Immature natural killer cell (primary cell): ENCODE results near the gene SMIM8. TPM values are rescaled to one million over a fixed set of nuclear protein-coding genes. Genes with fewer than 3 reads are reported as not detected.

Experiments used
- DNase-seq, 3 donors: peaks; one replicate each; pipeline ENCODE4 v3.0.0; 2022; ENCODE audit warnings: mixed read lengths in 1 of 3
- H3K27ac Mint-ChIP-seq, 6 donors: one replicate each; pipeline ENCODE4 v1.8.0; 2020; ENCODE audit warnings: mixed read lengths in 6 of 6, mild to moderate bottlenecking in 5 of 6, inconsistent platforms in 4 of 6, moderate library complexity in 3 of 6
- H3K27me3 Mint-ChIP-seq, 3 donors: one replicate each; pipeline ENCODE4 v1.8.0; 2020 to 2021; ENCODE audit warnings: low read depth in 3 of 3, mild to moderate bottlenecking in 3 of 3, mixed read lengths in 3 of 3, moderate library complexity in 3 of 3, inconsistent platforms in 1 of 3
- H3K36me3 Mint-ChIP-seq, 3 donors: one replicate each; pipeline ENCODE4 v1.8.0; 2020; ENCODE audit warnings: mixed read lengths in 3 of 3, inconsistent platforms in 2 of 3, mild to moderate bottlenecking in 2 of 3
- H3K4me1 Mint-ChIP-seq, 2 donors: one replicate each; pipeline ENCODE4 v1.8.0; 2020; ENCODE audit warnings: inconsistent platforms in 2 of 2, mild to moderate bottlenecking in 2 of 2, mixed read lengths in 2 of 2, moderate library complexity in 1 of 2
- H3K4me3 Mint-ChIP-seq, 5 donors: one replicate each; pipeline ENCODE4 v1.8.0; 2020; ENCODE audit warnings: mild to moderate bottlenecking in 5 of 5, mixed read lengths in 5 of 5, inconsistent platforms in 3 of 5, moderate library complexity in 3 of 5
- H3K9me3 Mint-ChIP-seq, 6 donors: one replicate each; pipeline ENCODE4 v1.8.0; 2020; ENCODE audit warnings: mild to moderate bottlenecking in 6 of 6, mixed read lengths in 6 of 6, inconsistent platforms in 4 of 6, moderate library complexity in 3 of 6
- polyA plus RNA-seq, 3 donors: library from polyadenylated mRNA; unstranded; fragments of 300-500 nt; fragmentation: Illumina TruSeq; gene quantifications; one replicate each; pipeline ENCODE4 v1.2.3, GENCODE V29; 2021

SMIM8 gene
- polyA plus RNA-seq, 3 donors from 2014 or later, result 11.3 to 17.6 (median 16.5) TPM

- Mint-ChIP-seq H3K27me3 (no peaks in the 10 kb centered on the region), H3K36me3 (peaks cover 0 to 12% (median 6%) of the 10 kb centered on the region in 3 donors), H3K4me1 (no peaks in the 10 kb centered on the region), H3K27ac (no peak within 1 kb of the TSS), H3K4me3 (no peak within 1 kb of the TSS), H3K9me3 (no peaks in the 10 kb centered on the region)
- no peak for DNase-seq
These were observed 22.3 kb downstream of the SMIM8 start, which contains the start of gene C6orf163 for GRCh38 chr6:87344731-87345130. Gene C6orf163, plus strand, starts transcription at chr6:87344813. Its CDS starts 287 bp downstream, at chr6:87345100.

- H3K4me1 Mint-ChIP-seq, result no peaks in the 10 kb centered on the region
- peaks cover 0 to 2% (median 0%) of the 10 kb centered on the region in 3 donors for H3K27me3 Mint-ChIP-seq
- H3K4me3 Mint-ChIP-seq, result no peak overlapping the region
- H3K36me3 Mint-ChIP-seq, result peaks cover 0 to 12% (median 6%) of the 10 kb centered on the region in 3 donors
- no peak for DNase-seq
- no peak overlapping the region for H3K27ac Mint-ChIP-seq
- H3K9me3 Mint-ChIP-seq, result no peaks in the 10 kb centered on the region
These were observed 24.3 kb downstream of the SMIM8 start for GRCh38 chr6:87346700-87347099.

- Mint-ChIP-seq H3K36me3 (peaks cover 0 to 6% (median 4%) of the 10 kb centered on the region in 3 donors), H3K27me3 (peaks cover 0 to 2% (median 0%) of the 10 kb centered on the region in 3 donors), H3K4me3 (no peak overlapping the region), H3K9me3 (no peaks in the 10 kb centered on the region), H3K4me1 (no peaks in the 10 kb centered on the region), H3K27ac (no peak overlapping the region)
- no peak for DNase-seq
These were observed 27.5 kb downstream of the SMIM8 start for GRCh38 chr6:87349896-87350295.

GRCh38 chr6:87350516-87350915, 28.1 kb downstream of the SMIM8 start:
- Mint-ChIP-seq H3K36me3 (peaks cover 0 to 6% (median 0%) of the 10 kb centered on the region in 3 donors), H3K9me3 (no peaks in the 10 kb centered on the region), H3K4me3 (no peak overlapping the region), H3K27ac (no peak overlapping the region), H3K27me3 (peaks cover 0 to 2% (median 0%) of the 10 kb centered on the region in 3 donors), H3K4me1 (no peaks in the 10 kb centered on the region)
- DNase-seq, result no peak

GRCh38 chr6:87351583-87351982, 29.2 kb downstream of the SMIM8 start:
- H3K27ac Mint-ChIP-seq, result no peak overlapping the region
- H3K4me3 Mint-ChIP-seq, result no peak overlapping the region
- no peaks in the 10 kb centered on the region for H3K9me3 Mint-ChIP-seq

DNA sequence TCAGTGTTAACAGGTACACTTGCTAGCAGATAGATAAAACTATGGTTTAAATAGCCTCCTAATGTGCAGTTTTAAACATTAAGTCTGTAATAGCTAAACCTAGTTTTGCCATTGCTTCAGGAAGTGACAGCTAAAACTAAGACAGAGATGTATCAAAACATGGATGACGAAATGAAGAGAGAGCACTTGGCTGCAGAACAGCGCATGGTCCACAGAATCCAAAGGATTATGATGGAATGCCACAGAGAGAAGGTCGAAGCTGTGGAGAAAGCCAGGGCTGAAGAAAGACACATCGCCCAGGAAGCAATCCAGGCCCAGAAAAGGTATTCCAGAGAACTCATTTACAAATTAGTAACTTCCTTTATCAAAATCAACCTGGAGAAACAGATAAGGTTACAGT, 33.8 kb downstream of the SMIM8 start:
- no peaks in the 10 kb centered on the region for H3K9me3 Mint-ChIP-seq
- no peak overlapping the region for H3K4me3 Mint-ChIP-seq
- H3K27me3 Mint-ChIP-seq, result peaks cover 0 to 2% (median 0%) of the 10 kb centered on the region in 3 donors
- H3K27ac Mint-ChIP-seq, result no peak overlapping the region
- DNase-seq, result no peak
- H3K36me3 Mint-ChIP-seq, result no peaks in the 10 kb centered on the region
- no peaks in the 10 kb centered on the region for H3K4me1 Mint-ChIP-seq

More at GRCh38 chr6:87351583-87351982, 29.2 kb downstream of the SMIM8 start:
- peaks cover 0 to 2% (median 0%) of the 10 kb centered on the region in 3 donors for H3K27me3 Mint-ChIP-seq
- peaks cover 0 to 6% (median 0%) of the 10 kb centered on the region in 3 donors for H3K36me3 Mint-ChIP-seq
- no peaks in the 10 kb centered on the region for H3K4me1 Mint-ChIP-seq
- DNase-seq, result no peak

- no peak for DNase-seq
- no peaks in the 10 kb centered on the region for H3K4me1 Mint-ChIP-seq
These were observed 35.2 kb downstream of the SMIM8 start for GRCh38 chr6:87357479-87358196.

DNA sequence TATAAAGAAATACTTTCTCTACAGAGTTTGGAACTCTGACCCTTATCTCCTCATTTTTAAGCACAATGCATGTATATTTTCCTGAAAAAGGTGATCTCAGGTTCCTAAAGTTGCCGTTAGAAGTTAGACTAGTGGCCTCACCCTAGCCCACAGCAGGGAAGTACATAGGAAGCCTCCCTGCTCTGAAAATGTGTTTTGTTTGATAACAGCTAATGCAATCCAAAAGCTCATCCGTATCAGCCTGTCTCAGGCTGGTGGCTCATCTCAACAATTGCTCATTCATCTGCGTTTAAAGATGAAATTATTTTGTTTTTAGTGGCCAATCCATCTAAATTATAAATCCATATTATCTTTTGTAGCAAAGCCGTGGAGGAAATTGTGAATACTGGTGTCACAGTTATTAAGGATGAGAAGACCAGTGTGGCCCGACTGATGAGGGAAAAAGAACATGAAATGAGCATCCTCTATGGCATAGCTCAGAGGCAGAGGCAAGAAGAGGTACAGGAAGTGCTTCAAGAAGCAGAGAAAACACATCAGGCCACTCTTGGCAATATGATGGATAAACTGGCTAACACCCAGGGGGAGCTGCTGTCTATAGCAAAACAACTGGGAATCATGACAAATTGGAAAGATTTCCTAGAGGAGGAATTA, 42.3 kb downstream of the SMIM8 start:
- H3K4me3 Mint-ChIP-seq, result no peak overlapping the region
- no peak overlapping the region for H3K27ac Mint-ChIP-seq
- peaks cover 0 to 14% (median 14%) of the 10 kb centered on the region in 3 donors for H3K36me3 Mint-ChIP-seq
- no peaks in the 10 kb centered on the region for H3K4me1 Mint-ChIP-seq
- peaks cover 0 to 5% (median 3%) of the 10 kb centered on the region in 3 donors for H3K27me3 Mint-ChIP-seq
- no peak for DNase-seq
- no peaks in the 10 kb centered on the region for H3K9me3 Mint-ChIP-seq

More at GRCh38 chr6:87357479-87358196, 35.2 kb downstream of the SMIM8 start:
- no peaks in the 10 kb centered on the region for H3K9me3 Mint-ChIP-seq
- H3K27me3 Mint-ChIP-seq, result peaks cover 0 to 2% (median 0%) of the 10 kb centered on the region in 3 donors
- H3K4me3 Mint-ChIP-seq, result no peak overlapping the region
- H3K36me3 Mint-ChIP-seq, result peaks cover 0 to 8% (median 2%) of the 10 kb centered on the region in 3 donors
- H3K27ac Mint-ChIP-seq, result no peak overlapping the region

DNA sequence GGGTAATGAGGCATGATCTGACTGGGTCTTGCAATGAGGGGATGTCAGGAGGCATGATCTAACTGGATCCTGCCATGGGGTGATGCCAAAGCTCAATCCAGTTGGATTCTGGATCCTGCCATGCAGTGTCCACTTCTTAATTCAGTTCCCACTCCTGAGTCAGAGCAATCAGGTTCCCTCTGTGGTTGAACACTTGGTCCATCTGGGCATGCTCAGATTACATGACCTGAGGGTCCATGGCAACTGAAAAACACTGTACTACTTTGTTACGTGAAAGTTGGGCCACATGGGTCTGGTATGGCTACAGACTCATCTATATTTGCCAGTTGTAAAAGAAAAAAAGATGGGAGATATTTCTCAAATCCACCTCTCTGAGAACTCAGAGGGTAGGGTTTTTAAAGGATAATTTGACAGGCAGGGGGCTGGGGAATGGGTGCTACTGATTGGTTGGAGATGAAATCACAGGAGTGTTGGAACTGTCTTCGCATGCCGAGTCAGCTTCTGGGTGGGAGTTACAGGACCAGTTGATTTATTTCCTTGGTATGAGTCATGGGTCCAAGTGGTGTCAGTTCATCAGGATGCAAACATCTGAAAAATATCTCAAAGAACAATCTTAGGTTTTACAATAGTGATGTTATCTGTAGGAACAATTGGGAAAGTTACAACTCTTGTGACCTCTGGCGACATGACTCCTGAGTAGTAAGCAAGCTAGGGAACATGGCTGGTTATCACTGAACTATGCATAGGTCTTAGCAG, 43.9 kb downstream of the SMIM8 start:
- peaks cover 0 to 17% (median 14%) of the 10 kb centered on the region in 3 donors for H3K36me3 Mint-ChIP-seq

GRCh38 chr6:87366899-87367298, 44.5 kb downstream of the SMIM8 start:
- no peaks in the 10 kb centered on the region for H3K4me1 Mint-ChIP-seq
- no peak for DNase-seq
- no peaks in the 10 kb centered on the region for H3K9me3 Mint-ChIP-seq
- H3K36me3 Mint-ChIP-seq, result peaks cover 0 to 17% (median 14%) of the 10 kb centered on the region in 3 donors
- peaks cover 0 to 5% (median 3%) of the 10 kb centered on the region in 3 donors for H3K27me3 Mint-ChIP-seq
- no peak overlapping the region for H3K27ac Mint-ChIP-seq
- no peak overlapping the region for H3K4me3 Mint-ChIP-seq

More for the DNA sequence above, 43.9 kb downstream of the SMIM8 start:
- Mint-ChIP-seq H3K4me1 (no peaks in the 10 kb centered on the region), H3K27me3 (peaks cover 0 to 5% (median 3%) of the 10 kb centered on the region in 3 donors), H3K9me3 (no peaks in the 10 kb centered on the region), H3K27ac (no peak overlapping the region), H3K4me3 (no peak overlapping the region)
- no peak for DNase-seq

DNA sequence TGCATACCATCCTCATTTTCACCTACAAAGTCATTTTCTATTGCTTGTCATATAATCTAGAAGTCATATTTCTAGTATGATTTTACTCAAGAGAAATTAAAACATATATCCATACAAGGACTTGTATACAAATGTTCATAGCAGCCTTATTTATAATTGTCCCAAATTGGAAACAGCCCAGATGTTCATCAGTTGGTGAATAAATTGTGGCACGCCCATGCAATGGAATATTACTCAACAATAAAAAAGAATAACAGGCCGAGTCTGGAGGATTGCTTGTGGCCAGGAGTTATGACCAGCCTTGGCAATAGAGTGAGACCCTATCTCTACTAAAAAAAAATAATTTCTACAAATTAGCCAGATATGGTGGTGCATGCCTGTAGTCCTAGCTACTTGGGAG, 51.0 kb downstream of the SMIM8 start:
- Mint-ChIP-seq H3K4me1 (no peaks in the 10 kb centered on the region), H3K36me3 (peaks cover 0 to 9% (median 0%) of the 10 kb centered on the region in 3 donors), H3K4me3 (no peak overlapping the region), H3K27ac (no peak overlapping the region), H3K27me3 (no peaks in the 10 kb centered on the region), H3K9me3 (no peaks in the 10 kb centered on the region)
- DNase-seq, result no peak

DNA sequence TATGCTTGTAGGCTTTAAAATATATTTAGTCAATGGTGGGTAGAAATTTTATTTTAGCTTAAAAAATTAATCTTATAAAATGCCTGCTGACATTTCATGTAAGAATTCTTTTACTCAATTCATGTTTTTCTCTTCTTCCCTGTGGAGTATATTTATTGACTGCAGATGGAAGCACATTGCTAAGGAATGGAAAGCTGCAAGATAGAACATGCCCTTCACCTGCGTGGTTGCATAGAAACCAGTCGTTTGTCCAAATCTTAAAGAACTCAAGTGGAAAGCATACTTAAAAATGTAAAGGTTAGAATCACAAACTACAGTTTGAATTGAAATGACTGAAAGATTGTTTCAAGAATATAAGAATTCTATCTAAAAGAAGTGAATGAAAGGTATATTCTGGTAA, 52.9 kb downstream of the SMIM8 start:
- Mint-ChIP-seq H3K27me3 (peaks cover 0 to 3% (median 0%) of the 10 kb centered on the region in 3 donors), H3K4me3 (no peak overlapping the region), H3K27ac (no peak overlapping the region), H3K36me3 (peaks cover 0 to 3% (median 0%) of the 10 kb centered on the region in 3 donors), H3K9me3 (no peaks in the 10 kb centered on the region), H3K4me1 (no peaks in the 10 kb centered on the region)
- no peak for DNase-seq

DNA sequence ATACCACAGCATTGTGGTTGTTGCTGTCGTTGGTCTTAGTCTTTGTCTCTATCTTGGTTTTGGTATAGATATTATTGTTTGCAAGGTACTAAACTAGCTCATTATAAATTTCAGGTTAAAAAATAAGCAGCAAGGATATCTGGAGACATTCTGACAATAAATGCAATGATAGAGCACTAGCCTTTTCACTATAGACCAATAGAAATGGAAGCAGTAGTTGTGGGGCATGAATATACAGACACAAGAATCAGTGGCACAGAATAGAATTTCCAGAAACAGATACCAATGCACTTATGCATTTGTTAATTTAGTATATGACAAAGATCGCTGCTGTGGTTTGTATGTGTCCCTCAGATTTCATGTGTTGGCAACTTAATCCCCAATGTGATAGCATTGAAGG, 54.3 kb downstream of the SMIM8 start:
- no peaks in the 10 kb centered on the region for H3K36me3 Mint-ChIP-seq
- no peaks in the 10 kb centered on the region for H3K9me3 Mint-ChIP-seq
- H3K4me3 Mint-ChIP-seq, result no peak overlapping the region
- no peaks in the 10 kb centered on the region for H3K4me1 Mint-ChIP-seq
- no peak overlapping the region for H3K27ac Mint-ChIP-seq
- peaks cover 0 to 3% (median 0%) of the 10 kb centered on the region in 3 donors for H3K27me3 Mint-ChIP-seq
- DNase-seq, result no peak
